Inferior parietal cortex (tissue), 1 donor: ENCODE results near the gene GID8.

Source experiments
- DNase-seq: peaks from one replicate; pipeline ENCODE4 v3.0.0-alpha.2; 2016; ENCODE audit errors: extremely low spot score

GID8 gene

DNA sequence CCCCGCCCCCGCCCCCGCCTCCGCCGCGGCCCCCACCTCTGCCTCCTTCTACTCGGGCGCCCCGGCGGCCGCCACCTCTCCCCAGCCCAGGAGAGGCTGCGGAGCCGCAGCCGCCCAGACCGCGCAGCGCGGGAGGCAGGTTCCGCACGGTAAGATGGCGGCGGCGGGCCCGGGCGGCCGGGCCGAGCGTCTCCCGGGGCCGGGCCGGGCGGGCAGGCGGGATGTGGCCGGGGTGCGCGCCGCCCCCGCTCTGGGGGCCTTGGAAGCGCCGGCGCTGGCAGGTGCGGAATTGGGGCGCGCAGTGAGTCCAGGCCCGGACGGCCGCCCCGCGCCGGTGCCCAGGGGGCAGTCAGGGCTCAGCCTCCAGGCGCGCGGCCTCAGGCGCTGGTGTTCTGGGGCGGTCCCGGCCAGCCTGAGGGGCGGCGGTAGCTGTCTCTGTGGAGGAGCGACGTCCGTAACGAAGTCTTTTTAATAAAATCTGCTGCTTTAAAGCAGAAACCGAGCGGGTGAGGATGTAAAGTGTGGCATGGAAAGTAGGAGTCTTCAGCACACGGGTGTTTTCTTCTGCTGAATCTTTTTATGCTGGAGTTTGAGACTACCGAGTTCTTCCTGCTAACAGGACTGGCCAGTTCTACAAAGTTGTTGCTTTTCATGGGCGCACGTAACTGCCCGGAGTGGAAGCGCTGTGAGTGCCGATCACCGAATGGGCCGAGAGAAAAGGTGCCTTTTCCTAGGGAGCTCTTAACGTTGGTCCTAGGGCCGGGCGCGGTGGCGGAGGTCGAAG, at the start of gene GID8:
Gene GID8 (plus strand): TSS at position 43 of the 784 bp plus-strand sequence. CDS start 3,356 bp downstream, outside the sequence.
- peak; percentile 25 for DNase-seq

DNA sequence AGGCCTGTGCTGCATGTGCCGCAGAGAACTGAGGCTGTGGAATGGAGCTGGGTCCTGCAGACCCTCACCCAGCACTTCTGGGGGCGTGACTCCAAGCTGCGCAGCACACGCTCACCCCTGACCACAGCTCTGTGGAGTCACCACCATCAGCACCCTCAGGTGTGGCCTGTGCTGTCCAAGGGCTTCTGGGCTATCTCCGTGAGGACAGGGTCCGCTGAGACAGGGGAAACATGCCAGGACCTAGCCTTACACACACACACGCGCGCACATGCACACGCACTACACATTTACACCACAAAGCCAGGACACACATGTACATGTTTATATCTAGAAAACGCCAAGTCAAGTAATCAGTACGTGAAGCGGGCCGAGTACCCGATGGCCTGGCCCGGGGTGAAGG, 49.5 kb upstream of the GID8 start:
- DNase-seq = no peak

DNA sequence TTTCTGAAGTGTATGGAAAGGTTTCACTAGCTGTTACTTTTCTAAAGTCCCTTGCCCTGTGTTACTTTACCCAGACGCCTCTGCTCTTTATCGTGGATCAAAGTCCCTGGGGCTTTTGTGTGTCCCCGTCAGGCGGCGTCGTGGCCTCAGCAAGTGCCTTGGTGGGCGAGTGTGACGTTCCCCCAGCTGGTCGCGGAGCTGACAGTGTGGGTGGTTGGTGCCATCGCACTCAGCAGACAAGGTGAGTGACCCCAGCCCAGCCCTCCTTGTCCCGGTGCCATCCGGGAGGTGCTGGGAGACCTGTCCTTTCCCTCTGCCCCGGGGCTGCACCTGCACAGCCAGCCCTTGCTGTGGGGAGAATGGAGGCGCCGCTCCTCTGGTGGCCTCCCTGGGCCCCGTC, 49.0 kb upstream of the GID8 start:
- DNase-seq = no peak

DNA sequence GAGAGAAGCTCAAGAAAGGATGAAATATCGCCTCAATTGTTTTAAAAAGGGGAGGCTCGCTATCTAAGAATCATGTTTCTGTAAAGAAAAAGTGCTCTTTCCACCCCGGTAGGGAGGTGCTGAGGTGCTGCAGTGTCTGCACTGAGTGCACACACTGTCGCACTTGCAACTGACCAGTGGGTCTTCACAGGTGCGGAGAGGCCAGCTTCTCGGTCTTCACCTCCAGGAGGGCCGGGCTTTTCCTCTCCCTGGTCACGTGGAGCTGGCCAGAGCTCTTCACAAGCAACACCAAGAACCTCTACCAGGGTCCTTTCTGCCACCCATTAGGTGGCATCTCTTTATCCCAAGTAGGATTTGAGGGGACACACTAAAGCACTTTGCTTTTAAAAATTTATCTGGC, 48.5 kb upstream of the GID8 start:
- DNase-seq = no peak

DNA sequence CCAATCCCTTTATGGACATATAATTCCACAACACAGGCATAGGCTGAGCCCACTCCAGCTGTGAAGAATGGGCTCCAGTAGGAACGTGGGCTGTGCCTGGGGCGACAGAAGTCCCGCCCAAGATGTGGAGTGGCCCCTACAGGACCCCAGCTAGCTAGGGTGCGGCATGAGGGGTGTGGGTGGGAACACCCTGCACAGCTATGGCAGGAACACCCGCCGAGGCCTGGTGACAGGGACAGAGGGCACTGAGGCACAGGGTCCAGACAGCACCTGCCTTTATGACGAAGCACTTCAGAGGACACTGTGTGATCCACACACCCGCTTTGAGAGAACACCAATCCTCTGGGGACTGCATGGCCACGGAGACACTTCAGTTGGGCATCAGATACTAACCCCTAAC, 48.1 kb upstream of the GID8 start:
- no peak for DNase-seq

DNA sequence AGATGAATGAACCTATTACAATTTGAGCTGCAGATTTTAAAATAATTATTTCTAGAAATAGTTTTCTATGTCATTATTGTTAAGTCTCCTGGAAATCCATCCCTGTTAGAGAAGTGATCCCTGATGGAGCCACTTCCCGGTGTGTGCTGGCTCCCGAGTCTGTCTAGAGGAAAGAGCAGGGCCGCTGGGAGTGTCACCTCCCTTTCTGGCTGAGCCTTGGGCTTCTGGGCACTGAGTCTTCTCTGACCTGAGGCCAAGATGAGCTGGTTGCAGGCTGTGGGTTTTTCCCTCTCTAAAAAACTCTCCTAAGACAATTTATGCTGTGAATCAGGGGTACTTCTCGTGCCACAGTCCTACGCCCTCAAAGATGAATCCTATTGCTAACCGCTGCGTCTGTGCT, 47.5 kb upstream of the GID8 start:
- DNase-seq = no peak

DNA sequence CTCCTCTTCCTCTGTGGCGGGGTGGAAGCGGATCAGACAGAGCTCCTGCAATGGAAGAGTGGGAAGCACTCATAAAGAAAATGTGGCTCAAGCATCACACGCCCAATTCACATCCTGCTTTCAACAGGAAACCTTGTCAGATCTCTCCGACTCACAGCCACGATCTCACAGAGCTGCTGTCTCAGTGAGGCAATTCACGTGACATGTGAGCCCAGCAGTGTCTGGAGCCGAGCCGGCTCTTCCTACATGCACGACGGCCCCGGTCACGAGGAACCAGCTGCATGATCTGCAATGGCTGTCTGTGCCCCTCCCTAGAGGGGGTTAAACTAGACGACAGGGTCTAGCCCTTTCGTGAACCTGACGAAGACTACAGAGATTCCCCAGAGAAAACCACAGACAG, 46.8 kb upstream of the GID8 start:
- DNase-seq = no peak

DNA sequence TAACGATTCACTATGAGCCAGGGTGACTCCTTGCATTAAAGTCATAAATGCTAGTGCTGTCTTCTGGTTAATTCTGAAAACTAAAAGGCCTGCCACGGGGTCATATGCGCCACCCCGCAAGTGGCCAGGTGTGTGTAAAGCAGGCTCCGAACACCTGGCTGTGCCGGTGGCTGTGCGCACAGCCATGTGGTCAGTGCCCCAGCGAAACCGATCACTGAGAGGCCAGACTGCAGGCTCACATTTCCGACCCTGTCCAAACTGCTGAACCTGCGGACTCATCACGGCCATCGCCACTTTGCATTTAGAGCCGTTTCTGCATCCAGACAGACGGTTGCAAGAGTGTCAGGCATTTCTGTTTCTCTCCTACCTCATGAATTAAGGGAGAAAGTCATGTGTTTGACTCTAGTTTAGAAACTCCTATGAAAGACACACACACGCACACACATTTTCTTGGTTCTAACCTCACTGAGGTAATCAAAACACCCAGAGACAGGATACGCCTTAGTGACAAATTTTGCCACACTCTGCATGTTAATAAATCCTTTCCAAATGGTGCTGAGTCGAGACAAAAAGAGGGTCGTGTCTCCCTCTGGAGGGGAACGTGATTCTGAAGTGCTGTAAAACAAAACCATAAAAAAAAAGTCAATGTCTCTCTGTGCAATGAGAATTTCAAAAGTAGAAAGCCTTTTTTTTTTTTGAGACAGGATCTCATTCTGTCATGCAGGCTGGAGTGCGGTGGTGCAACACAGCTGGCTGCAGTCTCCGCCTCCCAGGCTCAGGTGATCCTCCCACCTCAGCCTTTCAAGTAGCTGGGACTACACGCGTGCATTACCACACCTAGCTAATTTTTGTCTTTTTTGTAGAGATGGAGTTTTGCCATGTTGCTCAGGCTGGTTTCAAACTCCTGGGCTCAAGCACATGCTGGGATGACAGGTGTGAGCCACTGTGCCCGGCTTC, 45.3 kb upstream of the GID8 start:
- DNase-seq = no peak

DNA sequence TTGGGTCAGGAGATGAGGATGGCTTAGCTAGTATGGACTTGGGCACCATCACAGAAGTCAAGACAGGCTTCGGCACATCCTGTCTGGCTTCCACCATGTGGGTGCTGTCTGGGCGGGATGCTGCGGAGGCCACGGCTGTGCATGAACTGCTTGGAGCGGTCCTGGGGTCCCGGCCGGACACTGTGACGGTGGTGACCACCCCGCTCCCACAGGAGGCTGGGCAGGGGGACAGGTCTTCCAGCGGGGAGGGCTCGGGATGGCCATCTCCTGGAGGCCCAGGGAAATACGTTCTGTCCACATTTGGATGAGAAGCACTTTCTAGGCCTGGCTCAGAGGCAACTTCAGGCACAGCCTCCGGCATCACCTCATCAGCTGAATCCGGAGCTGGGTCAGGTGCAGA, 44.2 kb upstream of the GID8 start:
- DNase-seq = no peak

DNA sequence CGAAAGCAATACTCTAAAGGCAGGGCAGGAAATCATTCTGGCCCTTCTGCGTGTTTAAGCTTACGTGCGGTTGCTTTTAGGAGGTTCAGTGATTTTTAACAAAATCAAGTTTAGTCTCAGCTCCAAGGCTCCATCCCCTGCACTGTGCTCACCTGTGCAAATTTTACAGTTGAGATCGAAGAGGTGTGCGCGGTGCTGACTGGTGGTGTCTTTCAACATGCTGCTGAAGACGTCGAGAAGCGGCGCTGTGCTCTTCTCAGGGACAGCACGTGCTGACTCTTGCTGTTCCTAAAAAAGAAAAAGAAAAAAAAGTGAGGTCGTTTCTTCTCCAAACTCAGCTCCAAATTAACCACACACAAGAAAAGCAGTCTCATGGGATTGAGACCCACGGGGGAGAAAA, 43.7 kb upstream of the GID8 start:
- no peak for DNase-seq

DNA sequence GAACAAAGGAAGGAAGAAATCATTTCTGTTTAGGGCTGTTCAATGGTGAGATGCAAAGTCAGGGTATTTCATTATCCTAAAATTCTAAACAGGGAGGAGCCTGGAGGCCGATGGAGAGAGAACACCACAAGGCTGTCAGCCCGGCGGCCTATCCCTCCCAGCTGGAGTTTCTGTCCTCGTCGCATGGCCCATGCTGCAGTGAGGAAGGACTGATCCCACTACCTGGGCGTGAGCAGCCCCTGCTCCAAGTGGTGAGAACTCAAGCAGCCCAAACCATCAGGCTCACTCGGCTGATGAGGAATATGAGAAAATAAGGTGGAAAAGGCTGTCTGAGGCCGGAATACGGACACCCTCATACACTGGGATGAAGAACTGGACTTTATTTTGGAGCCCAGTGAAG, 42.4 kb upstream of the GID8 start:
- no peak for DNase-seq

DNA sequence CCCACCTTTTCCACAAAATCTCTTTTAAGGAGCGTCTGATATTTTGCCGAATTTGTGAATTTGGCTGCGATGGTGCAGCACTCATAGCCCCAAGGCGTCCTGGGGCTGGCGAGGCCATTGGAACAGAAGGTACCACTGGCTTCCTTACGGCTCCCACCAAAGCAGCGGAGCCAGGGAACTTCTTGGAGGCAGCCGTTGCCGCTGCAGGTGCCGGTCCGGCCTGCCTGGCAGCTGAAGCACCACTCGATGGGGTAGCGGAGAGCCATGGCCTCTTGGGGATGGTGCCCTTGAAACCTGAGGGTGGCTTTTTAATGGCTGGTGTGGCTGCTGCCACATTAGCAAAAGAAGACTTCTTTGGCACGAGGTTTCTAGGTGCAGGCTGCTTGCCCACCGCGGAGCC, 41.4 kb upstream of the GID8 start:
- no peak for DNase-seq

DNA sequence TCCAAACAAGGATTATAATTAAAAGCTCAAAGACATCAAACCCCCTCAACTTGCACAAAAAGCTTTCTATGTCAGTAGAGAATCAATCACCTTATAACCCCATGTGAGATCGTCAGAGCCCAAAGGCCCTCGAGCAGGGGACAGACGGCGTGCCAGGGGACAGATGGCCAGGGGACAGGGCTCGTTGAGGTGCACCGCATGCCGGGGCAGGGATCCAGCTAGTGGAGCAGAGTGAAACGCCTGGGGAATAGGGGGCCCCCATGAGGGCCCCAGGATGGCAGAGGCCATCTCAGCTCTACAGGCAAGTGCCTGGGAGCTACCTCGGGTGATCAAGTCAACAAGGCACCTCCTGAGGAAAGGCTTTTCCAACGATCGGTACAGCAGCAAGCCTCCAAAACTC, 40.3 kb upstream of the GID8 start:
- no peak for DNase-seq

DNA sequence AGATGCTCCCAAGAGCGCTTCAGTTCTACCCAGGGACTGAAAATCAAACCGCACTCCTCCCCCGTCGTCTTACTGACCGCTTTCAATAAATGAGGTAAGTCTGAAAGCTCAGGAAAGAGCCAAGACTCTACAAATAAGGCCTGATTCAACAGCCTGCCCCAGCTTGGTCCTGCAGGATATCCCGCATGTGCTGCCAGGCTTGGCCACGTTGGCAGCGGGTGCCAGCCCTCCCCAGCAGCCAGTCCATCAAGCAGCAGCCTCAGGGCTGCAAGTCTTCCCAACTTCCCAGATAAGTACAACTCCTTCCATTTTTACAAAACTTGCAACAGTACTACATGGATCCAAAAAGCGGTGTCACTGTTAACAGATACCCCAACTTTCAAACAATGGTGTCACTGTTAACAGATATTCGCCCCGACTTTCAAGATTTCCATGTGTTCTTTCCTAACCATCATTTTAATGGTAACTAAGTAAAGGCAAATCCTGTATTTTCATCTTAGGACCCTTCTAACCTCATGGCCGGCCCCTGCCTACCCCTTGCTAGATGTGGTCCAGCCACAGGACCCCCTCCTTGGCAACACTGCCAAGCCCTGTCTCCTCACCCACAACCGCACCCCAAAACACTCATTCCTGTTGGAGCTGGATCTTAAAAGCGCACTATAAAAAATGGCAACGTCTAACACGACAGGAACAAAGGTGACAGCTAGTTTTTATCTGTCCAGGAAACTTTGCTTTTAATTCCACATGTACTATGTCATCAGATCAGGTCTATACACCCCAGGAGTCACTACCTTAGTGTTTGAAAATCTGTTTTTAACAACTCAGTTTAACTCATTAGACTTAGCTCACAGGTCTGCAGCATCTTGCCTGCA, 39.6 kb upstream of the GID8 start:
- DNase-seq = no peak

DNA sequence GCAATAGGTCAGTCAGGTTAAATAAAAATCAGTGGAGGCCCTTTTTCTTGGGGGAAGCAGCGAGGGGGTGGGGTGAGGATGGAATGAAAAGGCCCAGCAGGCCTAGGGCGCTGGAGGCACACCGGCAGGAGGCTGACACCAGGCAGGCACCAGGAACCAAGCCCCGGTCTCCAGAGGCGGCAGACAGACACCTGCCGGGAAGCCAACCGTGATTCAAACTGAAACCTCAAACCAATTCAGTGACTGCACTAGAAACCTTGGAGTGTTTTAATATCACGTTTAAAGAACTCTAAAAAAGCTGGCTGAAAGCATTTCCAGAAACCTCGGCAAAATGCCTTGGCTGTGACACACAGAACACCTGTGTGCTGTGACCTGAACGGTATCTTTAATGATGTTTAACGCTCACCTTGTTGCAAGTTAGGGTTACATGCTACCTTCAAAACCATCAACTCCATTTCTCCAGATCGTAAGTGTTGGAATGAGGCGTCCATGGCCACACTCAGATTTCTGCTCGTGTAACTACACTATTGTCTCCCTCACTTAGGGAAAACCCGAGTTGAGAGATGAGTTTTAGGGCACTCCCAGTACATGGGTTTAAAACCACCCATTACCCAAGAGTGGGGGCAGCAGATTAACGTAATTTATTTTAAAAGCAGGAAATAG, 38.8 kb upstream of the GID8 start:
- DNase-seq = no peak

DNA sequence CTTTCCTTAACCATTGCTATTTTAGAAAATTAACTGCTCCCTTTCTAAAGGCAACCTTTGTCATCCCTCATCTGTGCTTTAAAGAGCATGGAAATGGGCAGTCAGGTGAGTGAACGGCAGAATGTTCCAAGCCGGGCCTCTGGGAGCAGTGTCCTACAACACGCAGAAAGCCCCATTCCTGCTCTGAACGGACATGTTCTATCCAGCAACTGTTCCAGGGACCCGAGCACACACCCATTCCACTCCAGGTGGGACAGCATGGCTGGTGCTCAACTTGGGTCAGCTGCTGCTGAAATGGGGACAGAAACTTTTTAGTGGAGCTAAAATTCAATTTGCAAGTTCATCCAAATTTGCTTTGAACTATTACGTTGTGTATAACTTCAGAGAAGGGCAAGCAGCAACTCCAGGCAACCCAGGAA, 38.3 kb upstream of the GID8 start:
- DNase-seq = no peak

DNA sequence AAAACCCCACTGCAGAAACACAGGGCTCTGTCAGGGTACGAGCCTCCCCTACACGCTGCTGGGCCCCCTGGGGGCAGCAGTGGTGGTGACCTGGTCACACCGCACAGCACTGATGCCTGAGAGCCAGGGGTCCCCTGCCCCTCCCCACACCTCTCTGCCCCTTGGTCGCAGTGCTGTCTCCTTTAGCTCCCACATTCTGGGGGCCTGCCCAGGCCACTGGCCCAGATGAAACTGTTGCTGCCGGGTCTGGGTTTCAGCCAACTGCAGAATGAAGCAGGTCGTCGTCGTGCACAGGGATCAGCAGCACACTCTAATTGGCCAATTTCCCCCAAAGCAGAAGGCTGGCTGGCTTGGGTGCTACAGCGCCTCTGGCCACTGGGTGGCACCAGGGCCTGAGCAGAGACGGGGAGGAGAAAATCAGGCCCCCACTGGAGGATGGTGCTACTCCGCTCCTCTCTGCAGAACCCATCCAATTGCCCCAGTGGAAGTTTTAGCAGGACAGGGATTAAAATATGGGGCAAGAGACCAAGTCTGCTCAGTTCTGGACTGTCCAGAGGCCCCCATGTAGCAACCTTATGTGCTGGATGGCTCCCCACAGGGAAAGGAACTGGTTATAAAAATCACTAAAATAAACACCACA, 37.8 kb upstream of the GID8 start:
- peak; percentile 73 for DNase-seq

DNA sequence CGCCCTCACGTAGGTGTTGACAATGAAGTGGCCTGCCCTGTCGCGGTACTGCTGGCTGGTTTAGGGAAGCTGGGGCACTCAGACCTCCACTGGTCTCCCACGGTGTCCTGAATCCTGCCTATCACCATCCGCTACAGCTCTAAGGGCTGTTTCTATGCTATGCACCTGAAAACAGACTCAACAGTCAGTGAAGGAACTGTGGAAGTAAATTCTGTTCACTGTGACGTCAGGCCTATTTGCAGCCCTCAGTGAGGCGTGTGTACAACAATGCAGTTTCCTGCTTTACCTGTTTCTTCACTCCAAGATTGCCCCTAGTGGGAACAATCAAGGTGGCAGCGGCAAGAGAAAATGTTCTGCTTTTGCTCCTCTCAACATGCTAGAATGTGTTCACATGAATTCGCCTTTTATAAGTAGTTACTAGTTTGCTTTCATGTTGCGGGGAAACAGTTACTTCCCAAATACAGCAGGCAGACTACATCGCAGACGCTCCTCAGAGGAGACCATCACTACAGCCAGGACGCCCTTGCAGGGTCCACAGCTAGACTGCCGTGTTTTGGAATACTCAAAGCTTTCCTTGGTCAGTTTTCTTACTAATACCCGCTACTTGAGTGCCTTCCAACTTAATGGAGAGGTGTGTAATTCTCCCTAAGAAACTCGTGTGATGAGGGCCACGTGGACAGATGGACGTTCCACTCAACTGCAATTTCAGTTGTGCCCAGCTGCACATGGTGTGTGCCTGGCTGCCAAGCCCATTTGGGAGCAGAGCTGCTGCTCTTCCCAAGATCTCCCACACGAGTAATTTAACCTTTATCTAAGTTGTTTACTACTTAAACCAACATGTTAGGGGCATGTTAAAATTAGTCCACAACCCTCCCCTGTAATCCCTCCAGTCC, 37.0 kb upstream of the GID8 start:
- no peak for DNase-seq

DNA sequence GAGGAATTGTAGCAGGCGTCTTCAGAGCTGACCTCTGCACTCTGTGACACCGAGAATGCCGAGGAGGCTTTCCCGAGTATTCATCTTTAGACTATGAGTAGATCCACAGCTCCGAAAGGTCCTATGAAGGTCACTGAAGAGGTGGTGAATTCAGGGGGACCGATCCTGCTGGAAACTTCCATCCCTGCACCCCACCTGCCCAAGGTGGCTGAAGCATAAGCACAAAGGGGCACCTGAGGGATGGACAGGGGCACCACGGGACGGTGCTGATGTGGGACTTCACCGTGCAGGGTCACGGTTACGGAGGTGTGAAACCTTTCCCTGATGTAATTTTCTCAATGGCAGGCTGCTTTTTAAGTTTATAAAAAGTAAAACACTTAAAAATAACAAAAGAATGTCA, 36.1 kb upstream of the GID8 start:
- no peak for DNase-seq
